OCI-LY3 (cell line): ENCODE data around the gene OMP.

ENCODE experiments used
- EZH2phosphoT487 ChIP-seq: fragments of 200-600 bp; shearing (Covaris generic); IDR thresholded peaks from 2 replicates; pipeline ENCODE4 v1.6.1; 2018; ENCODE audit warnings: antibody characterized with exemption, mixed run types, low read depth
- TF ChIP-seq, protein P1 (sequence below): fragments of 200-600, 300-600 bp; sonication (generic); IDR thresholded peaks from 2 replicates; pipeline ENCODE4 v1.5.1; 2014; ENCODE audit warnings: antibody characterized with exemption, low read length, low read depth

- TF ChIP-seq, protein P1, sequence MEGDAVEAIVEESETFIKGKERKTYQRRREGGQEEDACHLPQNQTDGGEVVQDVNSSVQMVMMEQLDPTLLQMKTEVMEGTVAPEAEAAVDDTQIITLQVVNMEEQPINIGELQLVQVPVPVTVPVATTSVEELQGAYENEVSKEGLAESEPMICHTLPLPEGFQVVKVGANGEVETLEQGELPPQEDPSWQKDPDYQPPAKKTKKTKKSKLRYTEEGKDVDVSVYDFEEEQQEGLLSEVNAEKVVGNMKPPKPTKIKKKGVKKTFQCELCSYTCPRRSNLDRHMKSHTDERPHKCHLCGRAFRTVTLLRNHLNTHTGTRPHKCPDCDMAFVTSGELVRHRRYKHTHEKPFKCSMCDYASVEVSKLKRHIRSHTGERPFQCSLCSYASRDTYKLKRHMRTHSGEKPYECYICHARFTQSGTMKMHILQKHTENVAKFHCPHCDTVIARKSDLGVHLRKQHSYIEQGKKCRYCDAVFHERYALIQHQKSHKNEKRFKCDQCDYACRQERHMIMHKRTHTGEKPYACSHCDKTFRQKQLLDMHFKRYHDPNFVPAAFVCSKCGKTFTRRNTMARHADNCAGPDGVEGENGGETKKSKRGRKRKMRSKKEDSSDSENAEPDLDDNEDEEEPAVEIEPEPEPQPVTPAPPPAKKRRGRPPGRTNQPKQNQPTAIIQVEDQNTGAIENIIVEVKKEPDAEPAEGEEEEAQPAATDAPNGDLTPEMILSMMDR, result no peak
- no peak for TF ChIP-seq EZH2phosphoT487
Measured at GRCh38 chr11:77126156-77126775, 23.6 kb downstream of the OMP start.
